ENCODE results near the gene PTGER4. TPM values are rescaled to one million over a fixed set of nuclear protein-coding genes. Genes with fewer than 3 reads are reported as not detected.
"Not testable (repeated sequence)": the region's sequence is repeated elsewhere in the genome, so short reads cannot be mapped to it uniquely, and the experiment has no call there.

PTGER4 gene
- total RNA-seq, 1 donor from 2014 or later, result 5.6 TPM

- TF ChIP-seq, protein P1, sequence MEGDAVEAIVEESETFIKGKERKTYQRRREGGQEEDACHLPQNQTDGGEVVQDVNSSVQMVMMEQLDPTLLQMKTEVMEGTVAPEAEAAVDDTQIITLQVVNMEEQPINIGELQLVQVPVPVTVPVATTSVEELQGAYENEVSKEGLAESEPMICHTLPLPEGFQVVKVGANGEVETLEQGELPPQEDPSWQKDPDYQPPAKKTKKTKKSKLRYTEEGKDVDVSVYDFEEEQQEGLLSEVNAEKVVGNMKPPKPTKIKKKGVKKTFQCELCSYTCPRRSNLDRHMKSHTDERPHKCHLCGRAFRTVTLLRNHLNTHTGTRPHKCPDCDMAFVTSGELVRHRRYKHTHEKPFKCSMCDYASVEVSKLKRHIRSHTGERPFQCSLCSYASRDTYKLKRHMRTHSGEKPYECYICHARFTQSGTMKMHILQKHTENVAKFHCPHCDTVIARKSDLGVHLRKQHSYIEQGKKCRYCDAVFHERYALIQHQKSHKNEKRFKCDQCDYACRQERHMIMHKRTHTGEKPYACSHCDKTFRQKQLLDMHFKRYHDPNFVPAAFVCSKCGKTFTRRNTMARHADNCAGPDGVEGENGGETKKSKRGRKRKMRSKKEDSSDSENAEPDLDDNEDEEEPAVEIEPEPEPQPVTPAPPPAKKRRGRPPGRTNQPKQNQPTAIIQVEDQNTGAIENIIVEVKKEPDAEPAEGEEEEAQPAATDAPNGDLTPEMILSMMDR (IDR thresholded peaks at IDR 0.05; ENCODE audit: unreplicated experiment), result no peak
- no peak overlapping the region for H3K27ac Mint-ChIP-seq
- H3K4me1 Mint-ChIP-seq (ENCODE audit: low read depth), result peaks cover 13% of the 10 kb centered on the region
- no peaks in the 10 kb centered on the region for H3K9me3 Mint-ChIP-seq (ENCODE audit: low read depth)
- no peak for DNase-seq (ENCODE audit: low spot score, unreplicated experiment)
- no peaks in the 10 kb centered on the region for H3K36me3 Mint-ChIP-seq (ENCODE audit: insufficient read depth)
- H3K27me3 Mint-ChIP-seq, result no peaks in the 10 kb centered on the region
- H3K4me3 Mint-ChIP-seq (ENCODE audit: low read depth), result no peak overlapping the region
Observed at GRCh38 chr5:40653221-40654022, 26.3 kb upstream of the PTGER4 start.

GRCh38 chr5:40654377-40654991, 25.2 kb upstream of the PTGER4 start:
- no peak for DNase-seq (ENCODE audit: low spot score, unreplicated experiment)
- TF ChIP-seq, protein P1 (IDR thresholded peaks at IDR 0.05; ENCODE audit: unreplicated experiment), result no peak
- Mint-ChIP-seq H3K4me3 (ENCODE audit: low read depth) (no peak overlapping the region), H3K36me3 (ENCODE audit: insufficient read depth) (no peaks in the 10 kb centered on the region), H3K27ac (no peak overlapping the region), H3K9me3 (ENCODE audit: low read depth) (no peaks in the 10 kb centered on the region), H3K4me1 (ENCODE audit: low read depth) (peaks cover 13% of the 10 kb centered on the region), H3K27me3 (no peaks in the 10 kb centered on the region)

- no peaks in the 10 kb centered on the region for H3K9me3 Mint-ChIP-seq (ENCODE audit: low read depth)
- no peaks in the 10 kb centered on the region for H3K27me3 Mint-ChIP-seq
- H3K27ac Mint-ChIP-seq, result no peak overlapping the region
- H3K4me3 Mint-ChIP-seq (ENCODE audit: low read depth), result no peak overlapping the region
- TF ChIP-seq, protein P1 (IDR thresholded peaks at IDR 0.05; ENCODE audit: unreplicated experiment), result no peak
- peaks cover 13% of the 10 kb centered on the region for H3K4me1 Mint-ChIP-seq (ENCODE audit: low read depth)
- no peak for DNase-seq (ENCODE audit: low spot score, unreplicated experiment)
- no peaks in the 10 kb centered on the region for H3K36me3 Mint-ChIP-seq (ENCODE audit: insufficient read depth)
Observed at GRCh38 chr5:40655138-40655537, 24.6 kb upstream of the PTGER4 start.

- H3K27me3 Mint-ChIP-seq; DNase-seq (ENCODE audit: low spot score, unreplicated experiment); H3K9me3 Mint-ChIP-seq (ENCODE audit: low read depth); H3K27ac Mint-ChIP-seq; H3K4me3 Mint-ChIP-seq (ENCODE audit: low read depth); H3K36me3 Mint-ChIP-seq (ENCODE audit: insufficient read depth): not testable (repeated sequence)
- H3K4me1 Mint-ChIP-seq (ENCODE audit: low read depth), result peaks cover 13% of the 10 kb centered on the region
Observed at GRCh38 chr5:40656091-40656490, 23.6 kb upstream of the PTGER4 start.

GRCh38 chr5:40656766-40657165, 22.9 kb upstream of the PTGER4 start:
- Mint-ChIP-seq H3K27me3 (no peaks in the 10 kb centered on the region), H3K4me1 (ENCODE audit: low read depth) (peaks cover 13% of the 10 kb centered on the region), H3K27ac (no peak overlapping the region), H3K36me3 (ENCODE audit: insufficient read depth) (no peaks in the 10 kb centered on the region), H3K9me3 (ENCODE audit: low read depth) (no peaks in the 10 kb centered on the region), H3K4me3 (ENCODE audit: low read depth) (no peak overlapping the region)
- DNase-seq (ENCODE audit: low spot score, unreplicated experiment), result no peak
- TF ChIP-seq, protein P1 (IDR thresholded peaks at IDR 0.05; ENCODE audit: unreplicated experiment), result no peak
